Raji (cell line): ENCODE measurements around the gene KCNJ9.

Experiments
- POLR2A ChIP-seq: IDR thresholded peaks from 2 replicates; pipeline ENCODE4 v1.6.1; 2011; ENCODE audit warnings: low read depth, low read length, control low read depth; ENCODE audit not compliant: insufficient read depth

KCNJ9 gene

GRCh38 chr1:160120797-160121196 lies 39.5 kb downstream of the KCNJ9 start:
- TF ChIP-seq POLR2A, result no peak

GRCh38 chr1:160121388-160121787 lies 40.0 kb downstream of the KCNJ9 start:
- TF ChIP-seq POLR2A, result no peak

- TF ChIP-seq POLR2A, result no peak
These were observed 41.7 kb downstream of the KCNJ9 start for GRCh38 chr1:160122978-160123495.

- TF ChIP-seq POLR2A, result no peak
These were observed 42.4 kb downstream of the KCNJ9 start for GRCh38 chr1:160123726-160124125.

- TF ChIP-seq POLR2A, result no peak
These were observed 43.6 kb downstream of the KCNJ9 start for GRCh38 chr1:160124705-160125478.

GRCh38 chr1:160125746-160126145 lies 44.4 kb downstream of the KCNJ9 start:
- TF ChIP-seq POLR2A, result no peak

- no peak for TF ChIP-seq POLR2A
These were observed 46.0 kb downstream of the KCNJ9 start for GRCh38 chr1:160127381-160127780.

- no peak for TF ChIP-seq POLR2A
These were observed 46.7 kb downstream of the KCNJ9 start for GRCh38 chr1:160127865-160128523.

- no peak for TF ChIP-seq POLR2A
These were observed 47.3 kb downstream of the KCNJ9 start for GRCh38 chr1:160128636-160129035.

- TF ChIP-seq POLR2A, result no peak
These were observed 47.7 kb downstream of the KCNJ9 start for GRCh38 chr1:160129046-160129445.

- no peak for TF ChIP-seq POLR2A
These were observed 48.2 kb downstream of the KCNJ9 start for GRCh38 chr1:160129558-160129957.

- no peak for TF ChIP-seq POLR2A
These were observed 48.6 kb downstream of the KCNJ9 start for GRCh38 chr1:160129966-160130365.

- TF ChIP-seq POLR2A, result no peak
These were observed 49.1 kb downstream of the KCNJ9 start for GRCh38 chr1:160130486-160130885.

- no peak for TF ChIP-seq POLR2A
These were observed 49.6 kb downstream of the KCNJ9 start for GRCh38 chr1:160130939-160131338.

GRCh38 chr1:160131803-160132565 lies 50.6 kb downstream of the KCNJ9 start:
- TF ChIP-seq POLR2A, result no peak
